ENCODE measurements around the gene COX6B2. TPM values are rescaled to one million over a fixed set of nuclear protein-coding genes. Genes with fewer than 3 reads are reported as not detected.

The COX6B2 gene
- total RNA-seq, 1 experiment from 2014 or later = 5.6 TPM

- DNase-seq (ENCODE audit: low read depth, low spot score) = no peak
- BruUV-seq (replicated peaks) = no TSS peak
- ChIA-PET CTCF (interaction anchor here (1.3 kb wide), 1 partner anchor 17 kb away, joined by 4 read pairs; the partner anchor contains the start of gene KMT5C), POLR2A (no interaction called here)
- H3K36me3 ChIP-seq (ENCODE audit: control insufficient read depth, insufficient read depth, low read length) = no peaks in the 10 kb centered on the region
- intact Hi-C loops (cut with micrococcal nuclease; ENCODE audit: unreplicated experiment) (no loop called here), in situ Hi-C loops (cut with HindIII; ENCODE audit: low pct_unique_long_range_greater_than_20kb, low sequenced_read_pairs) (no loop called here)
- no peaks in the 10 kb centered on the region for H3K9me3 ChIP-seq (ENCODE audit: control insufficient read depth, insufficient read depth, low read depth, low read length)
- H3K4me3 ChIP-seq (ENCODE audit: low read depth in 2 of 2, low read length in 2 of 2) = no peak overlapping the region
- no peak overlapping the region for H3K27ac ChIP-seq (ENCODE audit: low read length)
- no peak for TF ChIP-seq REST (IDR thresholded peaks at IDR 0.05; ENCODE audit: insufficient read depth in 1 of 2, low read depth in 2 of 2, low read length in 1 of 2)
- no peak for TF ChIP-seq POLR2AphosphoS5 (IDR thresholded peaks at IDR 0.05; ENCODE audit: low read depth, low read length)
- TF ChIP-seq SIN3A (IDR thresholded peaks at IDR 0.05; ENCODE audit: borderline replicate concordance, insufficient read depth, low read depth, low read length) = no peak
- no peak for TF ChIP-seq TCF7L2 (IDR thresholded peaks at IDR 0.05; ENCODE audit: low read depth, low read length)
- TF ChIP-seq CTCF (IDR thresholded peaks at IDR 0.05) = no peak
- H3K4me1 ChIP-seq (ENCODE audit: control insufficient read depth, insufficient read depth, low read length) = peaks cover under 1% of the 10 kb centered on the region; the same call in 1 of the 2 replicates
- no peaks in the 10 kb centered on the region for H3K27me3 ChIP-seq (ENCODE audit: control insufficient read depth, insufficient read depth, low read length)
- no peak for ATAC-seq
Measured at GRCh38 chr19:55322204-55322885, 32.2 kb downstream of the COX6B2 start.

- ATAC-seq (no peak), DNase-seq (ENCODE audit: low read depth, low spot score) (no peak)
- no peak overlapping the region for H3K4me3 ChIP-seq (ENCODE audit: low read depth in 2 of 2, low read length in 2 of 2)
- H3K36me3 ChIP-seq (ENCODE audit: control insufficient read depth, insufficient read depth, low read length) = no peaks in the 10 kb centered on the region
- in situ Hi-C loops (cut with HindIII; ENCODE audit: low pct_unique_long_range_greater_than_20kb, low sequenced_read_pairs) (no loop called here), intact Hi-C loops (cut with micrococcal nuclease; ENCODE audit: unreplicated experiment) (no loop called here)
- ChIA-PET POLR2A (interaction anchor here (1.5 kb wide), 1 partner anchor 18 kb away, joined by 4 read pairs; the partner anchor contains the start of gene KMT5C), CTCF (interaction anchor here (0.6 to 1.3 kb wide), 3 partner anchors 18 to 180 kb away, joined by 3 to 4 read pairs (median 3); partner anchors contain the start of gene KMT5C)
- no peak for TF ChIP-seq REST (IDR thresholded peaks at IDR 0.05; ENCODE audit: insufficient read depth in 1 of 2, low read depth in 2 of 2, low read length in 1 of 2)
- no peak for TF ChIP-seq SIN3A (IDR thresholded peaks at IDR 0.05; ENCODE audit: borderline replicate concordance, insufficient read depth, low read depth, low read length)
- TF ChIP-seq POLR2AphosphoS5 (IDR thresholded peaks at IDR 0.05; ENCODE audit: low read depth, low read length) = no peak
- no peak for TF ChIP-seq CTCF (IDR thresholded peaks at IDR 0.05)
- TF ChIP-seq TCF7L2 (IDR thresholded peaks at IDR 0.05; ENCODE audit: low read depth, low read length) = no peak
- H3K27me3 ChIP-seq (ENCODE audit: control insufficient read depth, insufficient read depth, low read length) = no peaks in the 10 kb centered on the region
- no peak overlapping the region for H3K27ac ChIP-seq (ENCODE audit: low read length)
- no TSS peak for BruUV-seq (replicated peaks)
- H3K4me1 ChIP-seq (ENCODE audit: control insufficient read depth, insufficient read depth, low read length) = no peaks in the 10 kb centered on the region
- H3K9me3 ChIP-seq (ENCODE audit: control insufficient read depth, insufficient read depth, low read depth, low read length) = no peaks in the 10 kb centered on the region
Measured at GRCh38 chr19:55321466-55322137, 32.9 kb downstream of the COX6B2 start.

All from Panc1 (cell line).